Astrocyte of the spinal cord (primary cell): ENCODE data around the gene EPX.

Experiments
- DNase-seq: peaks from one replicate; pipeline ENCODE4 v3.0.0; 2011; ENCODE audit warnings: low read depth, low spot score
- H3K4me3 ChIP-seq: 2 replicates; pipeline ENCODE4 v1.5.1; 2011; ENCODE audit warnings: low read depth, mild to moderate bottlenecking, low read length, moderate library complexity
- in situ Hi-C: cut with HindIII; loops from 2 replicates; pipeline ENCODE4 v1.10.0; 2017; ENCODE audit warnings: low sequenced_read_pairs
- TF ChIP-seq, protein P1 (sequence below): IDR thresholded peaks from 2 replicates; pipeline ENCODE4 v1.5.1; 2012; ENCODE audit warnings: low read depth, mild to moderate bottlenecking, low read length, inconsistent platforms

Gene EPX

DNA sequence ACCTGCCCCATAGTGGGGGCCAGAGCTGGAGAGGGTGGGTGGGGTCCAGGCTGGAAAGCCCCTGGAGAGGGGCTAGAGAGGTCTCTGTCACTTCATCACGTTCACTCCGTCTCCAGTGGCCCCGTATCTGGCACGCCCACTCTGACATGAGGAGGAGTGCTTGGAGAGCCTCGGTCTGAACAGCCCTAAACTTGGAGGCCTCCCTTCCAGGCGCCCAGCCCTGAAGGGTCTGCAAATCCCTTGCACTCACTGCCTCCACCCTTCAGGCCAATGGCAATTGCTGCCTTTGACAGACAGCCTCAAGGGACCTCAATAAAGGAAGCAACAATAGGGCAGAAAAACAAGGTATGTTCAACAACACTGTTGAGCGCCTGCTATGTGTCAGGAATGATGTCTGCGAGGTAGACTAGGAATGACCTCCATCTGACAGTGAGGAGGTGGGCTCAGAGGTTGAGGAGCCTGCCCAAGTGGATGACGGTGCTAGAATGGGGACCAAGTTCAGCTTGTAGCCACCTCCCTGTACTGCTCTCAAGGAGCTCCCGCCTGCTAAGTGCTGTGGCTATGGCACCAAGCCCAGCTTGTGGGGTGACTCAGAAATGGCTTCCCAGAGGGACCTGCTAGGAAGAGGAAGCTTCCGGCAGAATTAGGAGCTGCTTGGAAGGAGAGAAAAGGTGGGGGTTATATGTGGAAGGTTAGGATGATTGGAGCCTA lies 2.9 kb upstream of the EPX start:
- in situ Hi-C loops, result no loop called here
- TF ChIP-seq, protein P1, sequence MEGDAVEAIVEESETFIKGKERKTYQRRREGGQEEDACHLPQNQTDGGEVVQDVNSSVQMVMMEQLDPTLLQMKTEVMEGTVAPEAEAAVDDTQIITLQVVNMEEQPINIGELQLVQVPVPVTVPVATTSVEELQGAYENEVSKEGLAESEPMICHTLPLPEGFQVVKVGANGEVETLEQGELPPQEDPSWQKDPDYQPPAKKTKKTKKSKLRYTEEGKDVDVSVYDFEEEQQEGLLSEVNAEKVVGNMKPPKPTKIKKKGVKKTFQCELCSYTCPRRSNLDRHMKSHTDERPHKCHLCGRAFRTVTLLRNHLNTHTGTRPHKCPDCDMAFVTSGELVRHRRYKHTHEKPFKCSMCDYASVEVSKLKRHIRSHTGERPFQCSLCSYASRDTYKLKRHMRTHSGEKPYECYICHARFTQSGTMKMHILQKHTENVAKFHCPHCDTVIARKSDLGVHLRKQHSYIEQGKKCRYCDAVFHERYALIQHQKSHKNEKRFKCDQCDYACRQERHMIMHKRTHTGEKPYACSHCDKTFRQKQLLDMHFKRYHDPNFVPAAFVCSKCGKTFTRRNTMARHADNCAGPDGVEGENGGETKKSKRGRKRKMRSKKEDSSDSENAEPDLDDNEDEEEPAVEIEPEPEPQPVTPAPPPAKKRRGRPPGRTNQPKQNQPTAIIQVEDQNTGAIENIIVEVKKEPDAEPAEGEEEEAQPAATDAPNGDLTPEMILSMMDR, result no peak
- H3K4me3 ChIP-seq, result no peak overlapping the region
- peak; percentile 89 for DNase-seq

DNA sequence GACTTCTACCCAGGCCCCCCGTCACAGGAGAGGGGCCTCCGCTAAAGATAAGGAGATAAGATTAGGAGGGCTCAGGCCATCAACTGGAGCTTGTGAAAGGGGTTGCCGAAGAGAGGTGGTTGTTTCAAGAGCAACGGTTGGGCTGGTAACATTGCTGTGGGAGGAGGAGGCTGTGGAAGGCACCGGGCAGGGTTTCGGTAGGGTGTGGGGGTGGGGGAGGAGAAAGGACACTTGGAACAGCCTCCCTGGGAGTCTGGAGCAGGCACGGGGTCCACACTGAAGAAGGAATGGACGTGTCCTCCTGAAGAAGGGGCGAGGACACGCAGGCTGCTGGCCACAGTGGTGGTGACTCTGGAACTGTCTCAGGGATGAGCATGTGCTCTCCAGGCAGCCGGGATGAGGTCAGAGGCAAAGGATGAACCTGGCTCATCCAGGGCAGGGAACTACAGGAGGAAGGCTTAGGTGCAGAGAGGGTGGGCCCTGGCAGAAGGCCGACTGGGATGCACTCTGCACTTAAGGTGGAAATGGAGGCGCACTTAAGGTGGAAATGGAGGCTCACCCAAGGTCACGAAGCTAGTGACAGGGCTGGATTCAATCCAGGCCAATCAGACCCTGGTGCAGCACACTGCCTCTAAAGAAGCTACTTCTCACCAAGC lies 1.2 kb upstream of the EPX start:
- in situ Hi-C loops, result no loop called here
- DNase-seq, result no peak
- TF ChIP-seq, protein P1, result no peak
- H3K4me3 ChIP-seq, result no peak overlapping the region

DNA sequence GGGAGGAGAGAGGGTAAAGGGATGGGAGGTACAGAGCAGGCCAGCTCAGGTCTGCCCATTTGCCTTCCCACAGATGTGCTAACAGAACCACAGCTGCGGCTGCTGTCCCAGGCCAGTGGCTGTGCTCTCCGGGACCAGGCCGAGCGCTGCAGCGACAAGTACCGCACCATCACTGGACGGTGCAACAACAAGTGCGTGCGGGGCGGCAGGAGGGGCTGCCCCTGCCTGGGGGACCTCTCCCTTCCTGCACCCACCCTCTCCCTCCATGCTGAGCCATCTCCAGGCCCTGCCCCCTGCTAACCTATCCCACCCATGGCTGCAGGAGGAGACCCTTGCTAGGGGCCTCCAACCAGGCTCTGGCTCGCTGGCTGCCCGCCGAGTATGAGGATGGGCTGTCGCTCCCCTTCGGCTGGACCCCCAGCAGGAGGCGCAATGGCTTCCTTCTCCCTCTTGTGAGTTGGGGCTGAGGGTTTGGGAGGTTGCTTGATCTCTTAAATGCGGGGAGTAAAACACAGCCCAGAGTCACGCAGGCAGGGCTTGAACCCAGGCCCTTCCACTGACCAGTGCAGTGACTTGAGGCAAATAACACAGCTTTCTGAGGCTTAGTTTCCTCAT lies 1.2 kb downstream of the EPX start:
- in situ Hi-C loops, result no loop called here
- TF ChIP-seq, protein P1, result no peak
- no peak for DNase-seq
- H3K4me3 ChIP-seq, result no peak overlapping the region

DNA sequence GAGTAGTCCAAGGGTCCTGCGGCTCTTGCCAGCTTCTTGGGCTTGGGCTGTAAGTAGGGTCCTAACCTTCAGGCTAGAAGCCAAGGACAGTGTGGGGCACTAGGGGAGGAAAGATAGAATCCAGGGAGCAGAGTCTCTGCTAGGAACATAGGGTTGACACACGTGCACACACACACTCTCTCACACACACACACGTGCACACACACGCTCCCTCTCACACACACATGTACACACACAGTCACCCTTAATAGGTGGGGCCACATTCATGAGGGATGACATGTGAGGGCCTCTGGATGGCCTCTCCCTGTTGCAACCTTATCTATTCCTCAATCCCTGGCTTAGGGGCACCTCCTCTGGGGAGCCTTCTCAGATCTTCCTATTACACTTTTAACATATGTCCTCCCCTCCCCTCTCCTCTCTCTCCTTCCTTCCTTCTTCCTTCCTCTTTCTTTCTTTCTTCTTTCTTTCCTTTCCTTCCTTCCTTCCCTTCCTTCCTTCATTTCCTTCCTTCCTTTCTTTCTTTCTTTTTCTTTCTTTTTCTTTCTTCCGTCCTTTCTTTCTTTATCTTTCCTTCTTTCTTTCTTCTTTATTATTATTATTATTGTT lies 3.1 kb downstream of the EPX start:
- TF ChIP-seq, protein P1, result no peak
- no peak overlapping the region for H3K4me3 ChIP-seq
- no peak for DNase-seq
- in situ Hi-C loops, result no loop called here

DNA sequence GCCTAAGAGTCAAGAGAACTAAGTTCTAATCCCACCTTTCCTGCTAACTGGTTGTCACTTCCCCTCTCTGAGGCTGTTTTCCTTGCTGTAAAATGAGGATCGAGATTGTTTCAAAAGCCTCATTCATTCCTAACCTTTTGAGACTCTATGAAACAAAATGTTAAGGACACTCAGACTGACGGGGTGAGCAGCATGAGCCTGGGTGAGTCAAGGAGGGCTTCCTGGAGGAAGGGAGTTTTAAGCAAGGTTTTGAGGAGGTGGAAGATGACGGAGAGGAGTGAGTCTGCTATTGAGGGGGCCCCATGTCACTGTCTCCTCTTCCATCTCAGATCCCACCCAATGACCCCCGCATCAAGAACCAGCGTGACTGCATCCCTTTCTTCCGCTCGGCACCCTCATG lies 4.1 kb downstream of the EPX start:
- in situ Hi-C loops, result no loop called here
- TF ChIP-seq, protein P1, result no peak
- DNase-seq, result no peak
- H3K4me3 ChIP-seq, result no peak overlapping the region

DNA sequence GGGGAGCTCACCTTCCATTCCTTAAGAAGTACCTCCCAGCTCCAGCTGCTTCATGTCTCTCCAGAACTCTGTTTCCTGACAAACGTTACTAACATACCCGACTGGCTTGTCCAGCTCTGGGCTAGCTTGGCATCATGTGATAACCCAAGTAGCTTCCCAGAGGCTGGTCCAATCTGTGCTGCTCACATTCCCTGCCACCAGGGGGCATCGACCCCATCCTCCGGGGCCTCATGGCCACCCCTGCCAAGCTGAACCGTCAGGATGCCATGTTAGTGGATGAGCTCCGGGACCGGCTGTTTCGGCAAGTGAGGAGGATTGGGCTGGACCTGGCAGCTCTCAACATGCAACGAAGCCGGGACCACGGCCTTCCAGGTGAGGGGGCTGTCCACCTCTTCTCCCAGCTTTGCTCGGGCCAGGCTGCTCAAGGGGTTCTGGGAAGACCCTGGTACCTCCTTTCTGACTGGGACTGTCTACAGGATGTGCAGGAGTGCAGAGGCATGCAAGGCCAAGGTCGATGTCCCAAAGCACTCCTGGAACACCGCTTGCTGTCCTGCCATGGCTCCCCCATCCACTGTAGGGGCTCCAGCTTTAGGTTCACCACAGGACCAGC lies 7.6 kb downstream of the EPX start:
- no peak overlapping the region for H3K4me3 ChIP-seq
- in situ Hi-C loops, result no loop called here
- DNase-seq, result peak; percentile 26
- TF ChIP-seq, protein P1, result peak; percentile 58
